ENCODE results near the gene KLHL33. TPM values are rescaled to one million over a fixed set of nuclear protein-coding genes. Genes with fewer than 3 reads are reported as not detected.

The KLHL33 gene
- total RNA-seq, 2 experiments from 2014 or later = 0.06 to 0.11 TPM

- POLR2A ChIA-PET = no interaction called here
Observed at GRCh38 chr14:20387576-20387975, 48.4 kb downstream of the KLHL33 start.

GRCh38 chr14:20386276-20386855 is 49.6 kb downstream of the KLHL33 start:
- ChIA-PET CTCF (no interaction called here), POLR2A (no interaction called here)

More at GRCh38 chr14:20387576-20387975, 48.4 kb downstream of the KLHL33 start:
- CTCF ChIA-PET = no interaction called here

- POLR2A ChIA-PET = no interaction called here
- CTCF ChIA-PET = no interaction called here
Observed at GRCh38 chr14:20384886-20385285, 51.1 kb downstream of the KLHL33 start.

- CTCF ChIA-PET = no interaction called here
- POLR2A ChIA-PET = no interaction called here
Observed at GRCh38 chr14:20384321-20384720, 51.6 kb downstream of the KLHL33 start.

- ChIA-PET CTCF (no interaction called here), POLR2A (no interaction called here)
Observed at GRCh38 chr14:20383636-20384035, 52.3 kb downstream of the KLHL33 start.

GRCh38 chr14:20383032-20383431 is 52.9 kb downstream of the KLHL33 start:
- CTCF ChIA-PET = no interaction called here

GRCh38 chr14:20382526-20382925 is 53.4 kb downstream of the KLHL33 start:
- CTCF ChIA-PET = interaction anchor here (0.9 kb wide), 1 partner anchor 11 kb away, joined by 3 read pairs; no protein-coding TSS in a partner anchor
- POLR2A ChIA-PET = no interaction called here

More at GRCh38 chr14:20383032-20383431, 52.9 kb downstream of the KLHL33 start:
- POLR2A ChIA-PET = no interaction called here

GRCh38 chr14:20381341-20381740 is 54.6 kb downstream of the KLHL33 start:
- POLR2A ChIA-PET = no interaction called here
- CTCF ChIA-PET = no interaction called here

GRCh38 chr14:20380681-20381080 is 55.3 kb downstream of the KLHL33 start:
- CTCF ChIA-PET = no interaction called here

GRCh38 chr14:20379743-20380142 is 56.2 kb downstream of the KLHL33 start:
- ChIA-PET POLR2A (no interaction called here), CTCF (no interaction called here)

More at GRCh38 chr14:20380681-20381080, 55.3 kb downstream of the KLHL33 start:
- POLR2A ChIA-PET = no interaction called here

GRCh38 chr14:20377171-20377570 is 58.8 kb downstream of the KLHL33 start:
- POLR2A ChIA-PET = no interaction called here
- CTCF ChIA-PET = no interaction called here

- CTCF ChIA-PET = interaction anchor here (1.2 kb wide), 1 partner anchor 48 kb away, joined by 3 read pairs; no protein-coding TSS in a partner anchor
- POLR2A ChIA-PET = no interaction called here
Observed at GRCh38 chr14:20376071-20376588, 59.8 kb downstream of the KLHL33 start.

Other genes with a start within 250 kb of the KLHL33 start
- gene OR11G2, start 245.3 kb downstream of the KLHL33 start, total RNA-seq = not detected
- not detected for gene OR11H6, start 212.5 kb downstream of the KLHL33 start, total RNA-seq
- not detected for gene OR11H7, start 207.2 kb downstream of the KLHL33 start, total RNA-seq
- gene OR11H4, start 196.9 kb downstream of the KLHL33 start, total RNA-seq = not detected
- 10 to 100 TPM; 32.4 to 34.2 TPM for gene TTC5, start 130.2 kb downstream of the KLHL33 start, total RNA-seq
- 10 to 100 TPM; 55.9 to 63.7 TPM for gene CCNB1IP1, start 102.9 kb downstream of the KLHL33 start, total RNA-seq
- gene PARP2, start 92.5 kb downstream of the KLHL33 start, total RNA-seq = 10 to 100 TPM; 40.7 to 40.9 TPM
- 10 to 100 TPM; 29.9 to 31.6 TPM for gene TEP1, start 22.7 kb downstream of the KLHL33 start, total RNA-seq
- 10 to 100 TPM; 54.0 to 55.4 TPM for gene OSGEP, start 18.6 kb upstream of the KLHL33 start, total RNA-seq
- 100 to 1,000 TPM; 243 to 246 TPM for gene APEX1, start 19.1 kb upstream of the KLHL33 start, total RNA-seq
- gene PIP4P1, start 25.3 kb upstream of the KLHL33 start, total RNA-seq = 10 to 100 TPM; 27.1 to 28.0 TPM
- gene PNP, start 33.2 kb upstream of the KLHL33 start, total RNA-seq = 100 to 1,000 TPM; 212 to 219 TPM
- under 1 TPM; 0.21 to 0.30 TPM for gene RNASE10, start 69.4 kb upstream of the KLHL33 start, total RNA-seq
- not detected for gene RNASE9, start 124.9 kb upstream of the KLHL33 start, total RNA-seq
- gene RNASE11, start 151.8 kb upstream of the KLHL33 start, total RNA-seq = not detected
- gene RNASE12, start 155.2 kb upstream of the KLHL33 start, total RNA-seq = not detected
- not detected for gene OR6S1, start 205.5 kb upstream of the KLHL33 start, total RNA-seq
- under 1 TPM; 0.10 to 0.57 TPM for gene RNASE4, start 248.4 kb upstream of the KLHL33 start, total RNA-seq